ENCODE data around the gene UBE2D4.

DNA sequence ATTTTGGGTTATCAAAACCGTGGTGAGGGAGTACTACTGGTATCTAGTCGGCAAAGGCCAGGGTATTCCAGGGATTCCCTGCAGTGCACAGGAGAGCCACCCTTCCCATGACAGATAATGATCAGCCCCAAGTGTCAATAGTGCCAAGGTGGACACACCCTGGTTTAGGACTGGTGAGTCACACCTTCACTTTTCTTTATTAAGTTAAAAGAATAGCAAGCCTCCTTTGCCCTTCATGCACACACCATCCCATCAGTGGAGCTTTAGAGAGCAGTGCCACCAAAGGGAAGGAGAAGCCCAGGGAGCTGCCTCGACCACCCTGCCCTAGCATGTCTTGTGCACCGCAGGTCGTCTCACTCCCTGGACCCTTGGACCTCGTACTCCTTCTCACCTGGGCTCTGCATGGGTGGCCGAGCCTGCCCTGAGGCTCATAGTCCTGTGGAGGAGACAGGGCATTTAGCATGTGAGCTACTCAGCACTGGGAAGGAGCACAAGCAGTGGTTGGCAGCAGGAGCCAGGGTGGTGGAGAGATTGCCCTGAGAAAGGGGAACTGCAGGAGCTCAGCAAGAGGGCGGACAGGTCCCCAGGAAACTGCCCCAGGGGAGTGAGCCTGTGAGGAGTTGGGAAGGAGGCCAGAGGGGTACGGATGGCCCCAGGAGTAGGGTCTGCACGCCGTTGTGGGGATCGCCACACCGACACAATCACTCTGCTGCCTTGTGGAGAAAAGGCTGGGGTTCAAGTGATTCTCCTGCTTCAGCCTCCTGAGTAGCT lies 17.4 kb downstream of the UBE2D4 start:
- TF ChIP-seq POLR2AphosphoS5 (IDR thresholded peaks at IDR 0.05; ENCODE audit: low read depth, low read length) (no peak), TAF1 (IDR thresholded peaks at IDR 0.05; ENCODE audit: borderline replicate concordance, insufficient read depth, low read length) (no peak), SIN3A (IDR thresholded peaks at IDR 0.05; ENCODE audit: borderline replicate concordance, insufficient read depth, low read length) (no peak), FOXP2 (optimal IDR thresholded peaks at IDR 0.05; ENCODE audit: borderline replicate concordance, extremely low read depth, extremely low read length, insufficient read depth) (no peak)
- TF ChIP-seq, protein P1, sequence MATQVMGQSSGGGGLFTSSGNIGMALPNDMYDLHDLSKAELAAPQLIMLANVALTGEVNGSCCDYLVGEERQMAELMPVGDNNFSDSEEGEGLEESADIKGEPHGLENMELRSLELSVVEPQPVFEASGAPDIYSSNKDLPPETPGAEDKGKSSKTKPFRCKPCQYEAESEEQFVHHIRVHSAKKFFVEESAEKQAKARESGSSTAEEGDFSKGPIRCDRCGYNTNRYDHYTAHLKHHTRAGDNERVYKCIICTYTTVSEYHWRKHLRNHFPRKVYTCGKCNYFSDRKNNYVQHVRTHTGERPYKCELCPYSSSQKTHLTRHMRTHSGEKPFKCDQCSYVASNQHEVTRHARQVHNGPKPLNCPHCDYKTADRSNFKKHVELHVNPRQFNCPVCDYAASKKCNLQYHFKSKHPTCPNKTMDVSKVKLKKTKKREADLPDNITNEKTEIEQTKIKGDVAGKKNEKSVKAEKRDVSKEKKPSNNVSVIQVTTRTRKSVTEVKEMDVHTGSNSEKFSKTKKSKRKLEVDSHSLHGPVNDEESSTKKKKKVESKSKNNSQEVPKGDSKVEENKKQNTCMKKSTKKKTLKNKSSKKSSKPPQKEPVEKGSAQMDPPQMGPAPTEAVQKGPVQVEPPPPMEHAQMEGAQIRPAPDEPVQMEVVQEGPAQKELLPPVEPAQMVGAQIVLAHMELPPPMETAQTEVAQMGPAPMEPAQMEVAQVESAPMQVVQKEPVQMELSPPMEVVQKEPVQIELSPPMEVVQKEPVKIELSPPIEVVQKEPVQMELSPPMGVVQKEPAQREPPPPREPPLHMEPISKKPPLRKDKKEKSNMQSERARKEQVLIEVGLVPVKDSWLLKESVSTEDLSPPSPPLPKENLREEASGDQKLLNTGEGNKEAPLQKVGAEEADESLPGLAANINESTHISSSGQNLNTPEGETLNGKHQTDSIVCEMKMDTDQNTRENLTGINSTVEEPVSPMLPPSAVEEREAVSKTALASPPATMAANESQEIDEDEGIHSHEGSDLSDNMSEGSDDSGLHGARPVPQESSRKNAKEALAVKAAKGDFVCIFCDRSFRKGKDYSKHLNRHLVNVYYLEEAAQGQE (IDR thresholded peaks at IDR 0.05; ENCODE audit: insufficient read depth in 1 of 2, low read depth in 2 of 2, low read length in 2 of 2): no peak
